Activated T-cell treated with anti-CD3 and anti-CD28 coated beads for 1 hour (primary cell): ENCODE data around the gene ARSK.
A peak's percentile ranks its signal among the peaks of the same experiment; 100 is the strongest.

Source experiments
- DNase-seq: peaks from one replicate; pipeline ENCODE4 v3.0.0-alpha.2; 2020; ENCODE audit warnings: low read depth

Gene ARSK

DNA sequence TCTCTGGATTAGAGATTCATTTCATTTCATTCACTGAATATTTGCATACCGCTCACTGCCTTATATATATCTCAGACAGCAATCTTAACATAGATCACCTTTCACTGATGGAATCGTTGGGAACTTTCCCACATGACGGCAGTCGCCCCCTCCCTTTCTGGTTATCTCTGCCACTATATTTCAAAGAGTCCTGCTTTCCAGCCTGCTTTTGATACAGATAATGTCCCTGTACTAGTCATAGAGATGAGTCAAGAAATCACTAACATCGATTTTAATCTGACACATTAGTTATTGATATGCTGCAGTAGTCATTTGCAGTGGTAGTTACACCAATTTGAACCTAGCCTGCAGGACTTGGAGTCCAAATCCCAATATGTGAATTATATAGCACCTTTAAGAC lies 8.5 kb downstream of the ARSK start:
- no peak for DNase-seq

DNA sequence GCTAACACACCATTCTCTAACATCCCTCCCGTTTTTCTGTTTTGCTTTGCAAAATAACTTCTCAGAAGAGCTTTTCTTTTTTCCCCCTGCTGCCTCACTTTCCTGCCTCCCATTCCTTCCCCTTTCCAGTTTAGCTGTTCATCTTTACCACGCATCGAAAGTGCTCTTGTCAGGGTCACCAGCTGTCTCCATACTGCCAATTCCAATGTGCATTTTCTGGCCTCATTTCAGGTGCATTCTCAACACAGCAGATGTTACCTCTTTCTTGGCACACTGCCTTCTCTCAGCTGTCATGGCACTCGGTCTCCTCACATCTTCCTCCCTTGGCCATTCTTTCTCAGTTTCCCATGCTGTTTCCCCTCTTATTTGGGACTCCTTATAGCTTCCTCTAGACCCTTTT lies 9.5 kb downstream of the ARSK start:
- no peak for DNase-seq

DNA sequence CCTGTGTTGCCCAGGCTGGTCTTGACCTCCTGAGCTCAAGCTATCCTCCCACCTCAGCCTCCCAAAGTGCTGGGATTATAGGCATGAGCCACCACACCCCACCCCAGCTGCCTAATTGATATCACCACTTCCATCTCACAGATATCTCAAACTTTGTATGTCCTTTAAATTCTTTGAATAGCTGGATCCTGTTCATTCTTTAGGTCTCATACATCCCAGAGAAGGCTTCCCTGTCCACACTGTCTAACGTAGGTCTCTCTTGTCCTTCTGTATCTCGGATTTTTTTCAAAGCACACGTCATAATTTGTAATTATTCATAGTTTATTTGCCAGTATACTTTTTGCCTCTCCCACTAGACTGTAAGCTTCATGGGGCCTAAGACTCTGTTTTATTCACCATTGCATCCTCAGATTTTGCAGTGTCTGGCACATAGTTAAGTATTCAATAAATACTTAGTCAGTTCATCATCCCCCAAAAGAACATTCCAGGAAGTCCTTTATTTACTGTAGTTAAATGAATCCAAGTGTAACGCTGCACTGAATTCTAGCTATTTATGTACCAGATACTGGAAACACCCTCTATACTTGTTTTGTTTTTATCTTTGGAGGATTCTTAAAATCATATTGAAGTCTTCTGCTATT lies 10.5 kb downstream of the ARSK start:
- DNase-seq, result no peak

DNA sequence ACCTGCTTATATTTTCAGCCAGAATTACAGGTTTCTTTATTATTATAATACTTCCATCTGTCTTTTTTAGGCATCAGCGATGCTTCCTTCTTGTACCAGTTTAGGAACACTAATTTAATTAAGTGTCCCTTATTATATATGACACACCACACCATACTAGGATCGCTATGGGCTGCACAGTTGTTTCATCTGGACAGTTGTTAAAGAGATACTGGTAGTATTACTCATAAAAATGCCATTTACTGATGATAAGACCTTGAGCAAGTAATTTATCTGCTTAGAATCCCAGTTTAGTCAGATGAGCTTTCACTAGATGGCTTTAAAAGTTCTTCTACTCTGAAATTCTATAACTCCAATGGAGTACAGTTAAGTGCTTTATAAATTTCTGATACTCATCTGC lies 17.1 kb downstream of the ARSK start:
- DNase-seq, result no peak

DNA sequence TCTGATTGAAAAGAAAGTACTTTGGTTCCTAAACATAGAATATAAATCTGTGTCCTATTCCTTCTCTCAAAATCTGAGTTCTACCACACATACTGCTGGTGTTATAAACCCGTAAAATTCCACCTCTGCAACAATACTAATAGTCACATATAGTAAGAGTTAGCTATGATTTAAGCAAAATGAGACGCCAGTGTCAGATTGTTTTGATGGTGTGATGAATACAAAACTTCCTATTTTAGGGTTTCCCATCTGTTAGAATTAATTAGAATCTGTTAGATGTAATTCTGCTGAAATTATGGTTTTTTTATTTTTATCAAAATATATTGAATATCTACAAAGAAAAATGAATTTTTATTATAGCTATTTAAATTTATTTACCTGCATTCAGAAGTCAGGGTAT lies 26.7 kb downstream of the ARSK start:
- DNase-seq, result no peak

DNA sequence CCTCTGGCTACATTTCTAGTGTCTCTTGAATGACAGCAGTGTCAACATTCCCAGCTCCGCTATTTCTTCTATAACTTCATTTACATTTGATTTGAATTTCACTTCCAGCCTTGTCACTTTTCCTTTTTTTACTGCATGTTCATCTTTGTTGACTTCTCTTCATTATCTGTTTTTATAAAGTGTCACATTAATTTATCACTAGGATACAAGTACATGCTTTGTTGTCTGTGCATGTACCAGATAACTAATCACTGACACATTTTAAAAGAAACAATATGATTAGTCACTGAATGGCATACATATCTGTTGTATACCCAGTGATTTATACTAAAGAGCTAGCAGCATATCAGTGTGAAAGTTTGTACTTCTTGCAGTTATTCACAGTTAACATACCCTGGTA lies 29.1 kb downstream of the ARSK start:
- DNase-seq, result no peak

DNA sequence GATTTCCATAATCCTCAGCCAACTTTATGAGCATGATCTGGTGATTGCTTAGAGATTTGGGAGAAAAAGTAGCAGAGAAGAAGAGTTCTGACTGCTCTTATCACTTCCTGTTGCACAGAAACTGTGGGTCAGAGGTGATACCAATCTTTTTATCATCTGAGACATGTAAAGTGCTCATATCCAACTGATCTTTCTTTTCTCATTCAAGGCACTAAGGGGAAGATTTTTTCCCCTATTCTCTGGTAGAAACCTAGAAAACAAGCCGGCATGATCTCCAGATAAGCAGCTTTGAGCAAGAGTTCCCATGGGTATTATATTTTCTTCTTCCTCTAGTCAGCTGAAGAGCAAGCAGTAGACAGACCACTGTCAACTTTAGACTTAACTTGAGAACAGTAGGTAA lies 36.0 kb downstream of the ARSK start:
- no peak for DNase-seq

DNA sequence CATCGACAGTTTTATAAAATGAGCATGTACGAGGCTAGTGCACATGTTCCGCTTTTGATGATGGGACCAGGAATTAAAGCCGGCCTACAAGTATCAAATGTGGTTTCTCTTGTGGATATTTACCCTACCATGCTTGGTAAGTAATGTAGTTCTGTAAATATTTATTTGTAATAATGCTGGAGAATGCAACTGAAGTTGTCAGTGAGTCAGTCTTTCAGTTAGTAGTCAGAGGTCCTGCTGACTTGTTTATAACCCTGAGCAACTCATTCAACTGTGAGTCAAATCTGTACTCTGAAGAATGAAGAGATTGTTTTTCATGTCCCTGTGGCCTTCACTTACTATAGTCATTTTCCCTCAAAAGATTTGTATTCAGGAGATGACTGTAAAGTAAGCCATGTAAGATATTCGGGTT lies 36.6 kb downstream of the ARSK start:
- no peak for DNase-seq

DNA sequence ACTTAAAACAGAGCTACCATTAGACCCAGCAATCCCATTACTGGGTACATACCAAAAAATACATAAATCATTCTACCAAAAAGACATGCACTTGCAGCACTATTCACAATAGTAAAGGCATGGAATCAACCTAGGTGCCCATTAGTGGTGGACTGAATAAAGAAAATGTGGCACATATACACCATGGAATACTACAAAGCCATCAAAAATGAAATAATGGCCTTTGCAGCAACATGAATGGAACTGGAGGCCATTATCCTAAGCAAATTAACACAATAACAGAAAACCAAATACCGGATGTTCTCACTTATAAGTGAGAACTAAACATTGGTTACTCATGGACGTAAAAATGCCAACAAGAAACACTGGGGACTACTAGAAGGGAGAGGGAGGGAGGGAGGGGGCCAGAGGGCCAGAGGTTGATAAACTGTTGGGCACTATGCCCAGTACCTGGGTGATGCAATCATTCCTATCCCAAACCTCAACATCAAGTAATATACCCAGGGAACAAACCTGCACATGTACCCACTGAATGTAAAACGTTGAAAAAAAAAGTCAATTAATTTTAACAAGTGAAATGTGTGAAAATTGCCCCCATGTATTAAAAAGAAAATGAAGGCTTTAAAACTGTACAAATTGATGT lies 40.5 kb downstream of the ARSK start:
- no peak for DNase-seq

DNA sequence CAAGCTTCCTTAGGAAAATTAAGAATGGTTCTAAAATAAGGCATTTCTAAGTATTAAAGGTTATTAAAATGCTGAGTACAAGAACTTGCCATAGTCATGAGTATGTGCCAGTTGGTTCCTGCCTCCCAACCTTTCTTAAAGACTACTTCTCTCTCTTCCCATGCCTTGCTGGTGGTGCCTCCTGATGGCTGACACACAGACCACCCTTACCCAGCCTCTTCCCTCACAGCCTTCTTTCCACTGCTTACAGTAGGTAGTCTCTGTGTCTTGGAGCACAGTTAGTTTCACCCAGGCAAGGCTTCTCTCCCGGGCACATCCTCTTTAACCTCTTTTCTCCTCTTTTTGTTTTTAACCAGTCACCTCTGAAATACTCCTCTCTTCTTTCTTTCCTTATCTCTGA lies 44.4 kb downstream of the ARSK start:
- no peak for DNase-seq

DNA sequence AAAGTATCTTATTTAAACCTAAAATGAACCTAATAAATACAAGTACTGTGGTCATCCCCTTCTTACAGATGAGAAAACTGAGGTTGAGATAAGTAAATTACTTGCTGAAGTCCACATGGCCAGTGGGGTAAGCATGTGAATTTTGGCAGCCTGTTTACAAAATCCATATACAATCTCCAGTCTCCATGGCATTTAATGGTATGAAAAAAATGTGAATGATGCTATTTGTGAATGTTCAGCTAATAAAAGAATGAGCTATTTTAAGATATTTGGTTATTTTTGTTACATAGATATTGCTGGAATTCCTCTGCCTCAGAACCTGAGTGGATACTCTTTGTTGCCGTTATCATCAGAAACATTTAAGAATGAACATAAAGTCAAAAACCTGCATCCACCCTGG lies 45.7 kb downstream of the ARSK start:
- no peak for DNase-seq

DNA sequence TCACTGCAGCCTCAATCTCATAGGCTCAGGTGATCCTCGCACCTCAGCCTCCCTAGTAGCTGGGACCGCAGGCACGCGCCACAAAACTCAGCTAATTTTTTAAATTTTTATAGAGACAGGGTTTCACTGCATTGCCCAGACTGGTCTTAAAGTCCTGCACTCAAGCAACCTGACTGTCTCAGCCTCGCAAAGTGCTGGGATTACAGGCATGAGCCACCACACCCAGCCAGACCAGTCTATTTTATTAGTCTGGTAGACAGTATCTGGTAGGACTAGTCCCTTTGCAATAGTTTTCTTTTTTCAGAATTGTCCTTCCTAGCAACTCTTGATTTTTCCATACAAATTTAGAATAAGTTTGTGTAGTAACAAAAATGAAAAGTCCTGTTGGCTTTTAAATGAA lies 50.9 kb downstream of the ARSK start:
- no peak for DNase-seq

DNA sequence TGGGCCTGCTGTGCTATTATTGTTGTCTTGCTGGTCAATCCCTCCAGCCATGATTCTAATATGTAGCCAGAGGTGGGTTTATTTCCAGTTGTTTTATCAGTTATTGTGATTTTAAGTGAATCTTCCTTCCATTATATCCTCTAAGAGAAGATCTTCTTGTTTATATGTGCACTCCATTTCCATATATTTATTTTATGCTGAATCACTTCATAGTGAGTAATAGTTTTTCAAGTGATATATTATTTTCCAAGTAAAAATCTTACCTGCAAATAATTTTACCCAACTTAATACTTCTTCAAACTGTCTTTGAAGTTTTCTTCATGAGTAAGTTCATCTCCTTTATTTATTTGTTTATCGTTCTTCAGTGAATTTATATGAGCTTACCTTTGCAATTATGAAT lies 51.5 kb downstream of the ARSK start:
- DNase-seq, result no peak

DNA sequence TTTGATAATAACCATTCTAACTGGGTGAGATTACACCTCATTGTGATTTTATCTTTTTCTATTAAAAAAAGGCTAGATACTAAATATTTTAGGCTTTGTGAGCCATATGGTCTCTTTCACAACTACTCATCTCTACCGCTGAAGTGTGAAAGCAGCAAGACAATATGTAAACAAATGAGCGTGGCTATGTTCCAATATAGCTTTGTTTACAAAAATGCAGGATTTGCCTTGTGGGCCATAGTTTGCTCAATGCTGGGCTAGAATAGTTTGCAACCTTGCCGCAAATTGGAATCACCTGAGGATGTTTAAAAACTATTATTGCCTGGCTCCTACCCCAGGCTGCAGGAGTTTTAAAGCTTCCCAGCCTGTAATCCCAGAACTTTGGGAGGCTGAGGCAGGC lies 54.8 kb downstream of the ARSK start:
- no peak for DNase-seq

DNA sequence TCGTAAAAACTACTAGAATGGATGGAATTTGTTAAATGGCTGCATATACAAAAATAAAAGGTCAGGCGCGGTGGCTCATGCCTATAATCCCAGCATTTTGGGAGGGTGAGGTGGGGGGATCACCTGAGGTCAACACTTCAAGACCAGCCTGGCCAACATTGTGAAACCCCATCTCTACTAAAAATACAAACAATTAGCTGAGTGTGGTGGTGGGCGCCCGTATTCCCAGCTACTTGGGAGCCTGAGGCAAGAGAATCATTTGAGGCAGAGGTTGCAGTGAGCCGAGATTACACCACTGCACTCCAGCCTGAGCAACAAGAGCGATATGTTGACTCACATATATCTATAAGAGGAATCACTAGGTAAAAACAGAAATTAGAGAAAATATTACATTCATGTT lies 55.6 kb downstream of the ARSK start:
- no peak for DNase-seq

DNA sequence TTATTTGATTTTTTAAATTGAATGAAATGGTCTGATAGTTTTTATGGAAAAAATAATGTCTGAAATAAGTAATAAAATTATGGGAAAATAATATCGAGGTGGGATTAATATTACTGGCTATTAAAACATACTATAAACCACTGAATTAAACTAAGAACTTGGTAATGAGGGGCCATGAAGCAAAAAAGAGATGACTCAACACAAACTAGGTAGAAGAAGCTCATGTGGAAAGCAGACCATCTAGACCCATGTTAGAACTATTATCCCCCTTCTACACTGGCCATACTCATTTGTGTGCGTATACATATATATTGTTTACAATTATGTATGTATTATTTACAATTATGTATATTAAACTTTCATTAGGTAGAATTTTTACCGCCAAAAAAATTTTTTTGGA lies 56.5 kb downstream of the ARSK start:
- no peak for DNase-seq

DNA sequence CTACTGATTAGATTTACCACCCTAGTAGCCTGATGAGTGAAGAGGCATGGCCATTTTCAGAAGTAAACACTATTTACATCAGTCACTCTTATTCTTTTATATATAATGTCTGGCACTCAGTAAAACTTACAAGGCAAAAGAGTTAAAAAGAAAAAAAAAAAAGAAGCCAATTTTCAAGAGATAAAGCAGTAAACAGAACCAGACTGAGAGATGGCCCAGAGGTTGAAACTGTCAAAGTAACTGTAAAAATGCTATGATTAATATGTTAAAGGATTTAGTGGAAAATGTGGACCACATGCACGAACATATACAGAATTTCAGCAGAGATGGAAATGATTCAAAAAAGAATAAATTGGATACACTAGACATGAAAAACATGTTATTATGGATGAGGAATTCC lies 58.6 kb downstream of the ARSK start:
- DNase-seq, result no peak

DNA sequence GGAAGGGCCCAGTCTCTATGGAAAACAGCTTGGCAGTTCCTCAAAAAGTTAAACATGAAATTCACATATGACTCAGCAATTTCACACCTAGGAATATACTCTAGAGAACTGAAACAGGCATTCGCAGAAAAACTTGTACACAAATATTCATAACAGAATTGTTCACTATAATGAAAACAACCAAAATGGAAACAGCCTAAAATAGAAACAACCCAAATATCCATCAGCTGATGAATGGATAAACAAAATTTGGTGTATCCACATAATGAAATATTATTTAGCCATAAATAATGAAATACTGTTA lies 60.2 kb downstream of the ARSK start:
- DNase-seq, result no peak

DNA sequence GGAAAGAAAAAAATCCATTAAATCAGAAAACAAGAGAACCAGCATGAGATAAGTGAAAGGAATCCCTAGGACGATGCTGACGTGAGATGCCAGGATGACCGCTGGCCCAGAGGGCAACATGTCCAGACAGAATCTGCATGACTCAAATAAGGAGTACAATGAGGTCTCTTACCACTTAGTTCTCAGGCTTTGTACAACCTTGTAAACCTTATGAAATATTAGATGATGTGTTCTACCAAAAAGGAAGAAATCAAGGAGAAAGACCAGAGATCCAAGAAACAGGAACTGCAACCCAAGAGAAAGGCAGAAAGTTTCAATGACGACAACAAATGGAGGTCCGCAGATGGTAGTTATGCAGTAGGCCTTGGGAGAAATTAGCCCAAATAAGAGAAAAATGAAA lies 62.2 kb downstream of the ARSK start:
- no peak for DNase-seq

DNA sequence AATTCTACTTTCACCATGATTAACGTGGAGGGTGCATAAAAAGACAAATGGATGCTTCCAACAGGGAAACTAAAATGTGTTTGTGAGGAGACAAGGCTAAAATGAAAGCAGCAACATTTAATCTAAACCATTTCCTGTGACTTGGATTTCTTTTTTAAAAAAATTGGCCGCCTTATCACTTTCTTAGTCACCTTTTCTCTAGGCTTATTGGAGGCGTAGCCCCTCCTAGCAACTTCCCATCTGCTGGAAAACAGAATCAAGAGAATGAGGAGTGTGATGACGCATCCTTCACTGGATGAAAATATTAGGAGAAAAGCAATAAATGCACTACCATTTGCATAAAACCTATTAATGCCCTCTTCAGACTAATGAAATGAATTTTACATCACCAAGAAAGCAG lies 64.2 kb downstream of the ARSK start:
- no peak for DNase-seq

DNA sequence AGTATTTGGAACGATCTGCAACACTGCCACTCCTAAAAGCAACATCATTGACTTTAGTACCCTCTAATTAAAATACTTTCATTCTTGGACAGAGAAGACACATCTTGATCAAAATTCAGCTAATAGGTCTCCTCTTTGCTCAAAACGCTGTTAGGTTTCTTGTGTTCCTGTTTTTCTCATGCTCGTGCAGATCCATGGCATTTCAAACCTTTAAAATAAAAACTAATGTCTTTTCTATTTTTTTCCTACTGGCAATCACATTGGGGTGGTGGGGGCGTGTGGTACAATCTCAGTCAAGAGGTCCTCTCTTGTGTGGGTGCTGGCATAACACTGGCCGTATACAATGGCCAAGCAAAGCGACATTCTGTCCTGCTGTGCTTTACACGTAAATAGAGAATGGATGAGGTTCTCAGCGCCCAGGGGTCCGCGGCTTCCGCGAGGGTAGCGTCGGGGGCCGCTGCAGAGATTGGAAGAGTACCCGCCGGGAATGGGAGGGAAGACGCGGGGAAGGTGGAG lies 64.7 kb downstream of the ARSK start:
- no peak for DNase-seq

DNA sequence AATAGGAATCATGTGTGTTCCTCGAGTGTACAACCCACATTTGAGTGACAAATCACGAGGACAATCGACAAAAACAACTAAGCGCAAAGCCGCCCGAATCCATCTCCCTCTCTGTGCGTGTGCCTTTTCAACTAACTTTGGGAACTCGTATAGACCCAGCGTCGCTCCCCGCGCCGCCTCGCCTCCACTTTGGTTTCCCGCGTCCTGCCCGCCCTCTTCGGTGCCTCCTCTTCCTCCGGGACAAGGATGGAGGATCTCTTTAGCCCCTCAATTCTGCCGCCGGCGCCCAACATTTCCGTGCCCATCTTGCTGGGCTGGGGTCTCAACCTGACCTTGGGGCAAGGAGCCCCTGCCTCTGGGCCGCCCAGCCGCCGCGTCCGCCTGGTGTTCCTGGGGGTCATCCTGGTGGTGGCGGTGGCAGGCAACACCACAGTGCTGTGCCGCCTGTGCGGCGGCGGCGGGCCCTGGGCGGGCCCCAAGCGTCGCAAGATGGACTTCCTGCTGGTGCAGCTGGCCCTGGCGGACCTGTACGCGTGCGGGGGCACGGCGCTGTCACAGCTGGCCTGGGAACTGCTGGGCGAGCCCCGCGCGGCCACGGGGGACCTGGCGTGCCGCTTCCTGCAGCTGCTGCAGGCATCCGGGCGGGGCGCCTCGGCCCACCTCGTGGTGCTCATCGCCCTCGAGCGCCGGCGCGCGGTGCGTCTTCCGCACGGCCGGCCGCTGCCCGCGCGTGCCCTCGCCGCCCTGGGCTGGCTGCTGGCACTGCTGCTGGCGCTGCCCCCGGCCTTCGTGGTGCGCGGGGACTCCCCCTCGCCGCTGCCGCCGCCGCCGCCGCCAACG lies 65.3 kb downstream of the ARSK start, which contains the start of gene GPR150:
Gene GPR150 (plus strand): TSS at position 58 of the 840 bp plus-strand sequence. CDS start 189 bp downstream, at position 247.
- DNase-seq, result peak; percentile 49
